ENCODE results near the gene TGFBR3.

- TF ChIP-seq POLR2A (IDR thresholded peaks at IDR 0.05; ENCODE audit: low read length): no peak
- no peak for TF ChIP-seq GATA1 (IDR thresholded peaks at IDR 0.05; ENCODE audit: low read depth, low read length)
Observed at GRCh38 chr1:91647061-91647460, 238.9 kb downstream of the TGFBR3 start.

Data from erythroblast (primary cell).